ENCODE results near the gene DPP6. TPM values are rescaled to one million over a fixed set of nuclear protein-coding genes. Genes with fewer than 3 reads are reported as not detected.

The DPP6 gene
- polyA plus RNA-seq, 1 of the 3 experiments (the other 2 are of a cell fraction): not detected

- Histone ChIP-seq H3K4me1 (ENCODE audit: control insufficient read depth in 1 of 2, insufficient read depth in 2 of 2, low read depth in 1 of 2, low read length in 1 of 2) (no peaks in the 10 kb centered on the region), H3K9me2 (no peaks in the 10 kb centered on the region), H4K20me1 (ENCODE audit: insufficient read depth) (no peaks in the 10 kb centered on the region), H3K27ac (ENCODE audit: low read depth in 2 of 2, low read length in 1 of 2) (no peak overlapping the region), H3F3A (replicated peaks; ENCODE audit: insufficient read depth) (no peaks in the 10 kb centered on the region), H3K9ac (no peak overlapping the region), H3K4me2 (no peak overlapping the region), H2AFZ (ENCODE audit: low read depth) (no peak overlapping the region), H3K9me3 (peaks cover 9% of the 10 kb centered on the region; the same call in 1 of the 2 replicates), H3K79me2 (ENCODE audit: insufficient read depth) (no peaks in the 10 kb centered on the region), H3K27me3 (ENCODE audit: insufficient read depth) (no peaks in the 10 kb centered on the region), H3K4me3 (ENCODE audit: low read depth in 2 of 2, low read length in 1 of 2) (no peak overlapping the region), H3K36me3 (replicated peaks in 1 of 2; ENCODE audit: control insufficient read depth in 1 of 2, insufficient read depth in 2 of 2, low read length in 1 of 2) (no peaks in the 10 kb centered on the region)
- ChIA-PET POLR2A (no interaction called here), CTCF (interaction anchor here (1.0 to 2.3 kb wide), 5 partner anchors 13 to 451 kb away, joined by 3 to 11 read pairs (median 3); no protein-coding TSS in a partner anchor)
- 31% methylated on average over 18 of the region's 18 CpGs for WGBS (ENCODE audit: low lambda C conversion rate)
- no peak for DNase-seq
- no peak for TF ChIP-seq RXRA (IDR thresholded peaks at IDR 0.05; ENCODE audit: borderline replicate concordance, low read depth)
- no peak for TF ChIP-seq POLR2AphosphoS5 (IDR thresholded peaks at IDR 0.05; ENCODE audit: low read depth, low read length)
- no peak for TF ChIP-seq GATA2 (CRISPR knock-in tag; IDR thresholded peaks at IDR 0.05)
- TF ChIP-seq, protein P1, sequence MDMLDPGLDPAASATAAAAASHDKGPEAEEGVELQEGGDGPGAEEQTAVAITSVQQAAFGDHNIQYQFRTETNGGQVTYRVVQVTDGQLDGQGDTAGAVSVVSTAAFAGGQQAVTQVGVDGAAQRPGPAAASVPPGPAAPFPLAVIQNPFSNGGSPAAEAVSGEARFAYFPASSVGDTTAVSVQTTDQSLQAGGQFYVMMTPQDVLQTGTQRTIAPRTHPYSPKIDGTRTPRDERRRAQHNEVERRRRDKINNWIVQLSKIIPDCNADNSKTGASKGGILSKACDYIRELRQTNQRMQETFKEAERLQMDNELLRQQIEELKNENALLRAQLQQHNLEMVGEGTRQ (IDR thresholded peaks at IDR 0.05; ENCODE audit: borderline replicate concordance, low read depth, low read length): no peak
- TF ChIP-seq FOXJ3 (CRISPR knock-in tag; IDR thresholded peaks at IDR 0.05): no peak
- TF ChIP-seq EZH2phosphoT487 (IDR thresholded peaks at IDR 0.05; ENCODE audit: borderline replicate concordance, low read depth): no peak
- TF ChIP-seq RAD21 (IDR thresholded peaks at IDR 0.05; ENCODE audit: low read length): no peak
- no peak for TF ChIP-seq ELF1 (IDR thresholded peaks at IDR 0.05)
- no peak for TF ChIP-seq SMC3 (IDR thresholded peaks at IDR 0.05; ENCODE audit: low read depth, low read length)
- TF ChIP-seq, protein P2, sequence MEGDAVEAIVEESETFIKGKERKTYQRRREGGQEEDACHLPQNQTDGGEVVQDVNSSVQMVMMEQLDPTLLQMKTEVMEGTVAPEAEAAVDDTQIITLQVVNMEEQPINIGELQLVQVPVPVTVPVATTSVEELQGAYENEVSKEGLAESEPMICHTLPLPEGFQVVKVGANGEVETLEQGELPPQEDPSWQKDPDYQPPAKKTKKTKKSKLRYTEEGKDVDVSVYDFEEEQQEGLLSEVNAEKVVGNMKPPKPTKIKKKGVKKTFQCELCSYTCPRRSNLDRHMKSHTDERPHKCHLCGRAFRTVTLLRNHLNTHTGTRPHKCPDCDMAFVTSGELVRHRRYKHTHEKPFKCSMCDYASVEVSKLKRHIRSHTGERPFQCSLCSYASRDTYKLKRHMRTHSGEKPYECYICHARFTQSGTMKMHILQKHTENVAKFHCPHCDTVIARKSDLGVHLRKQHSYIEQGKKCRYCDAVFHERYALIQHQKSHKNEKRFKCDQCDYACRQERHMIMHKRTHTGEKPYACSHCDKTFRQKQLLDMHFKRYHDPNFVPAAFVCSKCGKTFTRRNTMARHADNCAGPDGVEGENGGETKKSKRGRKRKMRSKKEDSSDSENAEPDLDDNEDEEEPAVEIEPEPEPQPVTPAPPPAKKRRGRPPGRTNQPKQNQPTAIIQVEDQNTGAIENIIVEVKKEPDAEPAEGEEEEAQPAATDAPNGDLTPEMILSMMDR (IDR thresholded peaks at IDR 0.05): no peak
- no peak for TF ChIP-seq SIN3A (IDR thresholded peaks at IDR 0.05; ENCODE audit: borderline replicate concordance, low read depth, low read length)
- no peak for TF ChIP-seq NFIC (IDR thresholded peaks at IDR 0.05; ENCODE audit: borderline replicate concordance)
- no peak for TF ChIP-seq YY1 (IDR thresholded peaks at IDR 0.05; ENCODE audit: low read depth)
- no peak for TF ChIP-seq GABPA (IDR thresholded peaks at IDR 0.05; ENCODE audit: low read depth)
- no peak for TF ChIP-seq RFX5 (IDR thresholded peaks at IDR 0.05; ENCODE audit: low read length)
Observed at GRCh38 chr7:154783281-154783909, 731.2 kb downstream of the DPP6 start.

DNA sequence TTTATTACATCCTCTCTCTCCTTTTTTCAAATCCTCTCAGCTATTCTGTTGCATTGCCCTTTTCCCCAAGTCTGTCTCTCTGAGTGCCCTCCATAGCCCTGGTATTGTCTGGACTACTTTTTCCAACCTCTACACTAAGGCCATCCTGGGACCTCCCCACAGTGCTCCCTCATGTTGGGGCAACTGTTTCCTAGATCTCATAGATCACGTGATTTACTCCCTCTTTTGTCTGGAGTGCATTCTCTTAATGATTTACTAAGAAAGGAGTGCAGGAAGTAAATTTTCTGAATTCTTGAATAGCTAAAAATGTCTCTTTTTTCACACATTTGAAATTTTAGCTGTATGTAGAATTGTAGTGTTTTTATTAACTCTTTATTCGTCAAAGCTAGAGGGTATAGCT, 733.7 kb downstream of the DPP6 start:
- Histone ChIP-seq H3K4me1 (ENCODE audit: control insufficient read depth in 1 of 2, insufficient read depth in 2 of 2, low read depth in 1 of 2, low read length in 1 of 2) (no peaks in the 10 kb centered on the region), H4K20me1 (ENCODE audit: insufficient read depth) (no peaks in the 10 kb centered on the region), H3K79me2 (ENCODE audit: insufficient read depth) (no peaks in the 10 kb centered on the region), H3K27me3 (ENCODE audit: insufficient read depth) (no peaks in the 10 kb centered on the region), H3K9me3 (peaks cover 9% of the 10 kb centered on the region; the same call in 1 of the 2 replicates), H3K27ac (ENCODE audit: low read depth in 2 of 2, low read length in 1 of 2) (no peak overlapping the region), H2AFZ (ENCODE audit: low read depth) (no peak overlapping the region), H3K4me3 (ENCODE audit: low read depth in 2 of 2, low read length in 1 of 2) (no peak overlapping the region), H3K4me2 (no peak overlapping the region), H3K9me2 (no peaks in the 10 kb centered on the region), H3F3A (replicated peaks; ENCODE audit: insufficient read depth) (no peaks in the 10 kb centered on the region), H3K36me3 (replicated peaks in 1 of 2; ENCODE audit: control insufficient read depth in 1 of 2, insufficient read depth in 2 of 2, low read length in 1 of 2) (no peaks in the 10 kb centered on the region), H3K9ac (no peak overlapping the region)
- CTCF ChIA-PET: interaction anchor here (0.9 to 2.1 kb wide), 7 partner anchors 9 to 282 kb away, joined by 3 to 9 read pairs (median 4); no protein-coding TSS in a partner anchor
- no peak for DNase-seq
- 18% methylated on average over 2 of the region's 2 CpGs for WGBS (ENCODE audit: low lambda C conversion rate)
- no peak for TF ChIP-seq SMC3 (IDR thresholded peaks at IDR 0.05; ENCODE audit: low read depth, low read length)
- TF ChIP-seq RAD21 (IDR thresholded peaks at IDR 0.05; ENCODE audit: low read length): no peak
- TF ChIP-seq IRF3 (IDR thresholded peaks at IDR 0.05; ENCODE audit: low read depth, low read length): no peak
- no peak for TF ChIP-seq NRF1 (IDR thresholded peaks at IDR 0.05; ENCODE audit: low read depth, low read length)
- TF ChIP-seq FOXM1 (IDR thresholded peaks at IDR 0.05; ENCODE audit: low read depth): no peak
- POLR2A ChIA-PET: no interaction called here
